Mesendoderm (in vitro differentiated cells): Measurements from ENCODE around the gene OR7A17.

Experiments used
- DNase-seq: peaks from one replicate; pipeline ENCODE4 v3.0.0; 2013
- H2AK5ac ChIP-seq: 2 replicates; pipeline ENCODE4 v1.6.1; 2013; ENCODE audit warnings: low read length, inconsistent platforms
- H2BK120ac ChIP-seq: 2 replicates; pipeline ENCODE4 v1.6.1; 2013; ENCODE audit warnings: low read depth, mild to moderate bottlenecking, low read length, moderate library complexity, mixed read lengths
- H2BK15ac ChIP-seq: replicated peaks from 2 replicates; pipeline ENCODE4 v1.6.1; 2013; ENCODE audit warnings: low read depth, mild to moderate bottlenecking, moderate library complexity
- H2BK5ac ChIP-seq: 2 replicates; pipeline ENCODE4 v1.6.1; 2013; ENCODE audit warnings: low read length, inconsistent platforms
- H3K18ac ChIP-seq: 2 replicates; pipeline ENCODE4 v1.6.1; 2013; ENCODE audit warnings: mild to moderate bottlenecking, low read length, mixed read lengths
- H3K23ac ChIP-seq: one replicate; pipeline ENCODE4 v1.6.1; 2013; ENCODE audit warnings: low read length
- H3K27ac ChIP-seq: 2 replicates; pipeline ENCODE4 v1.5.1; 2013; ENCODE audit warnings: low read depth, mild to moderate bottlenecking, inconsistent platforms, low read length, moderate library complexity
- H3K27me3 ChIP-seq: 2 replicates; pipeline ENCODE4 v1.6.1; 2013; ENCODE audit warnings: low read length, control low read depth, mild to moderate bottlenecking, inconsistent platforms; ENCODE audit not compliant: insufficient read depth, poor library complexity
- H3K36me3 ChIP-seq: 2 replicates; pipeline ENCODE4 v1.6.1; 2013; ENCODE audit warnings: low read length, inconsistent platforms; ENCODE audit not compliant: control insufficient read depth, insufficient read depth
- H3K4ac ChIP-seq: one replicate; pipeline ENCODE4 v1.6.1; 2013; ENCODE audit warnings: low read depth, mild to moderate bottlenecking, low read length, moderate library complexity
- H3K4me1 ChIP-seq: 2 replicates; pipeline ENCODE4 v1.6.1; 2013; ENCODE audit warnings: low read depth, low read length, inconsistent platforms; ENCODE audit not compliant: control insufficient read depth
- H3K4me2 ChIP-seq: 2 replicates; pipeline ENCODE4 v1.6.1; 2013; ENCODE audit warnings: low read length
- H3K4me3 ChIP-seq: 2 replicates; pipeline ENCODE4 v1.5.1; 2013; ENCODE audit warnings: mild to moderate bottlenecking, low read length
- H3K56ac ChIP-seq: one replicate; pipeline ENCODE4 v1.6.1; 2013; ENCODE audit warnings: low read length
- H3K79me1 ChIP-seq: 2 replicates; pipeline ENCODE4 v1.6.1; 2013; ENCODE audit warnings: low read length, inconsistent platforms
- H3K79me2 ChIP-seq: 2 replicates; pipeline ENCODE4 v1.6.1; 2013; ENCODE audit warnings: mild to moderate bottlenecking, low read length; ENCODE audit not compliant: control insufficient read depth, insufficient read depth
- H3K9ac ChIP-seq: 2 replicates; pipeline ENCODE4 v1.6.1; 2013; ENCODE audit warnings: low read length, inconsistent platforms
- H4K5ac ChIP-seq: one replicate; pipeline ENCODE4 v1.6.1; 2013; ENCODE audit warnings: low read length
- H4K8ac ChIP-seq: one replicate; pipeline ENCODE4 v1.6.1; 2013; ENCODE audit warnings: low read depth, mild to moderate bottlenecking, control low read depth, low read length, moderate library complexity
- WGBS: extraction: QIAGEN DNeasy Blood & Tissue Kit; methylation state at CpG from one replicate; pipeline ENCODE4 v1.1.7; 2013; ENCODE audit warnings: low lambda C conversion rate, missing lambda C conversion rate; ENCODE audit not compliant: insufficient coverage; ENCODE audit errors: extremely low coverage; 5-methylcytosine and 5-hydroxymethylcytosine counted together

The OR7A17 gene

GRCh38 chr19:14890643-14891379 lies 4.9 kb upstream of the OR7A17 start:
- Histone ChIP-seq H2BK5ac (no peak overlapping the region), H2AK5ac (no peak overlapping the region), H2BK120ac (no peak overlapping the region), H3K27me3 (no peaks in the 10 kb centered on the region), H3K79me2 (no peaks in the 10 kb centered on the region), H3K23ac (no peak overlapping the region), H3K4me3 (no peak overlapping the region), H3K79me1 (no peaks in the 10 kb centered on the region), H4K5ac (no peak overlapping the region), H3K56ac (no peak overlapping the region), H3K27ac (no peak overlapping the region), H4K8ac (no peak overlapping the region), H3K18ac (no peak overlapping the region), H2BK15ac (no peak overlapping the region), H3K36me3 (no peaks in the 10 kb centered on the region), H3K4me1 (no peaks in the 10 kb centered on the region), H3K4me2 (no peak overlapping the region), H3K4ac (no peak overlapping the region), H3K9ac (no peak overlapping the region)
- peak; percentile 3 for DNase-seq
- WGBS: no CpG with 5 or more reads among the region's 10 CpGs

- Histone ChIP-seq H2BK15ac (no peak overlapping the region), H3K9ac (no peak overlapping the region), H3K27me3 (no peaks in the 10 kb centered on the region), H3K4me3 (no peak overlapping the region), H3K4me2 (no peak overlapping the region), H2AK5ac (no peak overlapping the region), H4K8ac (no peak overlapping the region), H3K23ac (no peak overlapping the region), H3K27ac (no peak overlapping the region), H3K56ac (no peak overlapping the region), H3K4ac (no peak overlapping the region), H3K4me1 (no peaks in the 10 kb centered on the region), H2BK120ac (no peak overlapping the region), H3K79me1 (no peaks in the 10 kb centered on the region), H3K79me2 (no peaks in the 10 kb centered on the region), H4K5ac (no peak overlapping the region), H2BK5ac (no peak overlapping the region), H3K18ac (no peak overlapping the region), H3K36me3 (no peaks in the 10 kb centered on the region)
- WGBS: no CpG with 5 or more reads among the region's 3 CpGs
- DNase-seq: no peak
Measured at GRCh38 chr19:14889994-14890642, 4.2 kb upstream of the OR7A17 start.

- peak; percentile 0 for DNase-seq
- no CpG with 5 or more reads among the region's 4 CpGs for WGBS
- H3K27ac ChIP-seq: no peak overlapping the region
Measured at GRCh38 chr19:14871619-14872230, 14.2 kb downstream of the OR7A17 start.

GRCh38 chr19:14868497-14868896 lies 17.4 kb downstream of the OR7A17 start:
- Histone ChIP-seq H2BK120ac (no peak overlapping the region), H3K36me3 (no peaks in the 10 kb centered on the region), H3K27me3 (no peaks in the 10 kb centered on the region), H3K4me1 (no peaks in the 10 kb centered on the region), H4K8ac (no peak overlapping the region), H2BK15ac (no peak overlapping the region), H2BK5ac (no peak overlapping the region), H3K56ac (no peak overlapping the region), H3K9ac (no peak overlapping the region), H3K4me2 (no peak overlapping the region), H3K79me1 (no peaks in the 10 kb centered on the region), H3K79me2 (no peaks in the 10 kb centered on the region), H4K5ac (no peak overlapping the region), H3K27ac (no peak overlapping the region), H2AK5ac (no peak overlapping the region), H3K18ac (no peak overlapping the region), H3K23ac (no peak overlapping the region), H3K4ac (no peak overlapping the region), H3K4me3 (no peak overlapping the region)
- no CpG with 5 or more reads among the region's 5 CpGs for WGBS
- no peak for DNase-seq

More at GRCh38 chr19:14871619-14872230, 14.2 kb downstream of the OR7A17 start:
- no peak overlapping the region for H3K23ac ChIP-seq
- no peak overlapping the region for H3K4ac ChIP-seq
- no peaks in the 10 kb centered on the region for H3K79me2 ChIP-seq
- no peak overlapping the region for H2BK120ac ChIP-seq
- H2BK5ac ChIP-seq: no peak overlapping the region
- H3K4me3 ChIP-seq: no peak overlapping the region
- H3K4me2 ChIP-seq: no peak overlapping the region
- no peak overlapping the region for H2AK5ac ChIP-seq
- H2BK15ac ChIP-seq: no peak overlapping the region
- H3K36me3 ChIP-seq: no peaks in the 10 kb centered on the region
- no peak overlapping the region for H3K9ac ChIP-seq
- H4K8ac ChIP-seq: no peak overlapping the region
- no peaks in the 10 kb centered on the region for H3K27me3 ChIP-seq
- no peak overlapping the region for H4K5ac ChIP-seq
- no peaks in the 10 kb centered on the region for H3K4me1 ChIP-seq
- H3K56ac ChIP-seq: no peak overlapping the region
- no peak overlapping the region for H3K18ac ChIP-seq
- no peaks in the 10 kb centered on the region for H3K79me1 ChIP-seq

GRCh38 chr19:14848822-14849221 lies 37.1 kb downstream of the OR7A17 start, which contains the start of gene OR7A10:
TSS of gene OR7A10 (minus strand) at chr19:14848922. CDS start at chr19:14841877, 7,045 bp downstream.
- Histone ChIP-seq H2AK5ac (no peak within 1 kb of the TSS), H3K79me1 (no peaks in the 10 kb centered on the region), H3K79me2 (no peaks in the 10 kb centered on the region), H3K4me3 (no peak within 1 kb of the TSS), H3K27ac (no peak within 1 kb of the TSS), H3K4me1 (no peaks in the 10 kb centered on the region), H3K27me3 (no peaks in the 10 kb centered on the region), H2BK15ac (no peak within 1 kb of the TSS), H4K5ac (no peak within 1 kb of the TSS), H3K36me3 (no peaks in the 10 kb centered on the region), H4K8ac (no peak within 1 kb of the TSS), H2BK120ac (no peak within 1 kb of the TSS), H3K18ac (no peak within 1 kb of the TSS), H3K56ac (no peak within 1 kb of the TSS), H3K9ac (no peak within 1 kb of the TSS), H3K4ac (no peak within 1 kb of the TSS), H3K23ac (no peak within 1 kb of the TSS), H3K4me2 (no peak within 1 kb of the TSS), H2BK5ac (no peak within 1 kb of the TSS)
- WGBS: no CpG with 5 or more reads among the region's 5 CpGs
- no peak for DNase-seq
